A549 (cell line): ENCODE measurements around the gene ASB5. TPM values are rescaled to one million over a fixed set of nuclear protein-coding genes. Genes with fewer than 3 reads are reported as not detected.

Experiments used
- ATAC-seq, 2 experiments: fragments of 200-7000 bp in 1 of 2; fragments of >200 bp in 1 of 2; cut with Nextera tagmentation in 1 of 2; cut with Tn5 transposase in 1 of 2; 3 replicates each; pipeline versions ENCODE4 v1.8.0 to v1.9.1; 2018 to 2020; ENCODE audit warnings: mild to moderate bottlenecking in 1 of 2, moderate library complexity in 1 of 2
- CTCF ChIA-PET: fragments of 300-600 bp; sonication (Branson Sonifier 250); formaldehyde crosslinking; extraction: SDS; loops from one replicate; lab custom pipeline; 2021; ENCODE audit warnings: antibody characterized with exemption, inconsistent platforms; lab: Yijun Ruan, JAX
- POLR2A ChIA-PET: fragments of 350-600 bp; formaldehyde crosslinking; extraction: SDS; loops from one replicate; lab custom pipeline; 2021; ENCODE audit warnings: antibody characterized with exemption, inconsistent platforms; lab: Yijun Ruan, JAX
- DNase-seq, 2 experiments: peaks; one replicate each; pipeline versions ENCODE4 v3.0.0 to v3.0.0-alpha.2; 2011 to 2016; ENCODE audit warnings: low read depth in 1 of 2, low spot score in 1 of 2
- FAIRE-seq: peaks from 2 replicates; lab custom pipeline; 2011; peaks lifted over from hg19 to GRCh38; lab: Jason Lieb, UNC
- H3K27ac ChIP-seq, 2 experiments: fragments of >200 bp; sonication (Bioruptor Twin); formaldehyde crosslinking; 3 replicates each; pipeline ENCODE4 v1.5.1; 2016 to 2017
- H3K4me1 ChIP-seq: fragments of >200 bp; sonication (Bioruptor Twin); formaldehyde crosslinking; 3 replicates; pipeline ENCODE4 v1.6.1; 2016
- H3K4me2 ChIP-seq: fragments of >200 bp; sonication (Bioruptor Twin); formaldehyde crosslinking; 3 replicates; pipeline ENCODE4 v1.6.1; 2016
- H3K4me3 ChIP-seq: fragments of >200 bp; sonication (Bioruptor Twin); formaldehyde crosslinking; 3 replicates; pipeline ENCODE4 v1.5.1; 2016
- H3K9me3 ChIP-seq: fragments of >200 bp; sonication (Bioruptor Twin); formaldehyde crosslinking; 3 replicates; pipeline ENCODE4 v1.6.1; 2016
- ATOH8 ChIP-seq: fragments of 250-450 bp; sonication (Bioruptor Pico); IDR thresholded peaks from 2 replicates; pipeline ENCODE4 v1.5.0; 2020; ENCODE audit warnings: low read depth, mild to moderate bottlenecking, moderate library complexity
- BCL3 ChIP-seq: fragments of >200 bp; sonication (Bioruptor Twin); formaldehyde crosslinking; IDR thresholded peaks from 3 replicates; pipeline ENCODE4 v1.6.1; 2016
- CEBPB ChIP-seq, 2 experiments: fragments of >200 bp in 1 of 2; sonication (Bioruptor Twin) in 1 of 2; formaldehyde crosslinking in 1 of 2; IDR thresholded peaks; 2 replicates each; pipeline ENCODE4 v1.6.1; 2012 to 2016
- CHD2 ChIP-seq: fragments of 150-350 bp; IDR thresholded peaks from 2 replicates; pipeline ENCODE4 v1.6.1; 2014; ENCODE audit warnings: low read length; ENCODE audit not compliant: partially characterized antibody
- CHD4 ChIP-seq: fragments of 200-600 bp; sonication (generic); IDR thresholded peaks from 2 replicates; pipeline ENCODE4 v1.6.1; 2016; ENCODE audit warnings: antibody characterized with exemption, mild to moderate bottlenecking, borderline replicate concordance
- E2F6 ChIP-seq: IDR thresholded peaks from 2 replicates; pipeline ENCODE4 v1.6.1; 2012; ENCODE audit warnings: low read depth, borderline replicate concordance
- EHF ChIP-seq: fragments of 250-450 bp; sonication (Bioruptor Pico); IDR thresholded peaks from 2 replicates; pipeline ENCODE4 v1.5.0; 2020; ENCODE audit warnings: mild to moderate bottlenecking
- ELK1 ChIP-seq: fragments of 150-350 bp; IDR thresholded peaks from 2 replicates; pipeline ENCODE4 v1.6.1; 2014; ENCODE audit warnings: low read depth, mild to moderate bottlenecking, low read length
- EP300 ChIP-seq, 2 experiments: fragments of >200 bp; sonication (Bioruptor Twin); formaldehyde crosslinking; IDR thresholded peaks; 2 replicates in 1 of 2; 3 replicates in 1 of 2; pipeline ENCODE4 v1.6.1; 2016 to 2017
- ESRRA ChIP-seq: fragments of 150-350 bp; IDR thresholded peaks from 2 replicates; pipeline ENCODE4 v1.6.1; 2014; ENCODE audit warnings: mild to moderate bottlenecking, low read length, borderline replicate concordance
- FOSB ChIP-seq: fragments of 250-450 bp; sonication (Bioruptor Pico); IDR thresholded peaks from 2 replicates; pipeline ENCODE4 v1.5.0; 2020; ENCODE audit warnings: mild to moderate bottlenecking, moderate library complexity
- FOXS1 ChIP-seq: fragments of 250-450 bp; sonication (Bioruptor Pico); IDR thresholded peaks from 2 replicates; pipeline ENCODE4 v1.5.0; 2020; ENCODE audit warnings: mild to moderate bottlenecking, moderate library complexity
- GATA3 ChIP-seq: IDR thresholded peaks from 2 replicates; pipeline ENCODE4 v1.6.1; 2012; ENCODE audit warnings: borderline replicate concordance
- HOXA7 ChIP-seq: fragments of 250-450 bp; sonication (Bioruptor Pico); IDR thresholded peaks from 2 replicates; pipeline ENCODE4 v1.5.0; 2020; ENCODE audit warnings: mild to moderate bottlenecking, moderate library complexity
- HOXB13 ChIP-seq: fragments of 250-450 bp; sonication (Bioruptor Pico); IDR thresholded peaks from 2 replicates; pipeline ENCODE4 v1.5.0; 2020; ENCODE audit warnings: low read depth, mild to moderate bottlenecking, moderate library complexity
- HOXB5 ChIP-seq: fragments of 250-450 bp; sonication (Bioruptor Pico); IDR thresholded peaks from 2 replicates; pipeline ENCODE4 v1.5.0; 2020; ENCODE audit warnings: mild to moderate bottlenecking, moderate library complexity
- JUN ChIP-seq, 2 experiments: fragments of >200 bp; sonication (Bioruptor Twin); formaldehyde crosslinking; IDR thresholded peaks; 2 replicates in 1 of 2; 3 replicates in 1 of 2; pipeline ENCODE4 v1.6.1; 2016 to 2017
- KDM5A ChIP-seq: fragments of 200-600 bp; sonication (generic); IDR thresholded peaks from 2 replicates; pipeline ENCODE4 v1.6.1; 2016; ENCODE audit warnings: antibody characterized with exemption, mild to moderate bottlenecking
- MAFK ChIP-seq: fragments of 450-650 bp; IDR thresholded peaks from 2 replicates; pipeline ENCODE4 v1.6.1; 2014; ENCODE audit not compliant: partially characterized antibody
- PBX3 ChIP-seq: IDR thresholded peaks from 2 replicates; pipeline ENCODE4 v1.6.1; 2012
- PHF8 ChIP-seq: fragments of 200-600 bp; sonication (generic); IDR thresholded peaks from 2 replicates; pipeline ENCODE4 v1.6.1; 2016; ENCODE audit warnings: low read depth, mild to moderate bottlenecking, antibody characterized with exemption, moderate library complexity, borderline replicate concordance
- POLR2A ChIP-seq: IDR thresholded peaks from 2 replicates; pipeline ENCODE4 v1.6.1; 2012; ENCODE audit warnings: mild to moderate bottlenecking, low read length
- POLR2AphosphoS2 ChIP-seq: conservative IDR thresholded peaks from 2 replicates; pipeline ENCODE4 v1.6.1; 2012; ENCODE audit warnings: low read length, improper control_type of control experiment, inconsistent platforms
- RCOR1 ChIP-seq: fragments of 150-350 bp; IDR thresholded peaks from 2 replicates; pipeline ENCODE4 v1.6.1; 2014; ENCODE audit warnings: antibody characterized with exemption, low read length, low read depth
- RFX5 ChIP-seq: fragments of 450-650 bp; IDR thresholded peaks from 2 replicates; pipeline ENCODE4 v1.7.1; 2014; ENCODE audit warnings: antibody characterized with exemption, mild to moderate bottlenecking, moderate library complexity
- SMC3 ChIP-seq: fragments of >200 bp; sonication (Bioruptor Twin); formaldehyde crosslinking; IDR thresholded peaks from 3 replicates; pipeline ENCODE4 v1.6.1; 2018; ENCODE audit warnings: inconsistent platforms
- TP53 ChIP-seq: fragments of 250-450 bp; sonication (Bioruptor Pico); IDR thresholded peaks from 2 replicates; pipeline ENCODE4 v1.5.0; 2021; ENCODE audit warnings: mild to moderate bottlenecking, moderate library complexity
- ZC3H11A ChIP-seq: fragments of 450-650 bp; IDR thresholded peaks from 2 replicates; pipeline ENCODE4 v1.6.1; 2014; ENCODE audit warnings: antibody characterized with exemption, mild to moderate bottlenecking
- ZFP36 ChIP-seq: fragments of 450-650 bp; IDR thresholded peaks from 2 replicates; pipeline ENCODE4 v1.6.1; 2014; ENCODE audit warnings: borderline replicate concordance; ENCODE audit not compliant: partially characterized antibody
- ZSCAN20 ChIP-seq: fragments of 250-450 bp; sonication (Bioruptor Pico); IDR thresholded peaks from 2 replicates; pipeline ENCODE4 v1.8.0; 2022; ENCODE audit warnings: mild to moderate bottlenecking, moderate library complexity
- WGBS: methylation state at CpG from one replicate; pipeline ENCODE4 v1.1.6; 2017; ENCODE audit errors: missing lambda C conversion rate; 5-methylcytosine and 5-hydroxymethylcytosine counted together
- polyA plus RNA-seq, 4 experiments: library from polyadenylated mRNA; depleted of rRNA in 3 of 4; stranded (reverse); fragments of >200 nt; fragmentation: RNase III in 1 of 4; extraction: RNeasy Plus Mini Kit Qiagen cat#74134 plus additional on column Dnase treatment in 1 of 4; gene quantifications; 2 replicates in 3 of 4; 3 replicates in 1 of 4; pipeline ENCODE4 v1.2.3, GENCODE V29; 2011 to 2017

The ASB5 gene
- polyA plus RNA-seq, 2 of the 4 experiments (the other 2 are of a cell fraction) = not detected

- Histone ChIP-seq H3K27ac (no peak overlapping the region), H3K9me3 (no peaks in the 10 kb centered on the region), H3K4me3 (no peak overlapping the region), H3K4me1 (no peaks in the 10 kb centered on the region), H3K4me2 (no peak overlapping the region)
- WGBS = 77% methylated on average over 4 of the region's 4 CpGs
- ATAC-seq (no peak), FAIRE-seq (no peak), DNase-seq (no peak)
- ChIA-PET CTCF (interaction anchor here (1.2 kb wide), 1 partner anchor 16 kb away, joined by 3 read pairs; no protein-coding TSS in a partner anchor), POLR2A (no interaction called here)
- TF ChIP-seq RFX5 = no peak
- no peak for TF ChIP-seq ZC3H11A
- no peak for TF ChIP-seq JUN (IDR thresholded peaks at IDR 0.05)
- TF ChIP-seq POLR2A = no peak
- TF ChIP-seq E2F6 = no peak
- no peak for TF ChIP-seq PBX3
- no peak for TF ChIP-seq CHD4
- TF ChIP-seq PHF8 = no peak
- no peak for TF ChIP-seq ATOH8
- TF ChIP-seq GATA3 = no peak
- no peak for TF ChIP-seq MAFK
- TF ChIP-seq BCL3 = no peak
- TF ChIP-seq HOXB13 (CRISPR knock-in tag) = no peak
- TF ChIP-seq CHD2 = no peak
- no peak for TF ChIP-seq KDM5A
- TF ChIP-seq SMC3 = no peak
- TF ChIP-seq RCOR1 = no peak
- TF ChIP-seq HOXB5 (CRISPR knock-in tag) = no peak
- no peak for TF ChIP-seq CEBPB (IDR thresholded peaks at IDR 0.05)
- TF ChIP-seq FOSB (CRISPR knock-in tag) = no peak
These were observed 38.2 kb downstream of the ASB5 start for GRCh38 chr4:176230836-176231235.

GRCh38 chr4:176229645-176230044 is 39.4 kb downstream of the ASB5 start:
- no peak for DNase-seq

More at GRCh38 chr4:176229645-176230044, 39.4 kb downstream of the ASB5 start:
- Histone ChIP-seq H3K4me3 (no peak overlapping the region), H3K4me2 (no peak overlapping the region), H3K9me3 (no peaks in the 10 kb centered on the region), H3K4me1 (no peaks in the 10 kb centered on the region), H3K27ac (no peak overlapping the region)
- ATAC-seq (no peak), FAIRE-seq (no peak)
- CTCF ChIA-PET = interaction anchor here (1.0 to 1.2 kb wide), 2 partner anchors 9 to 17 kb away, joined by 3 read pairs; no protein-coding TSS in a partner anchor
- POLR2A ChIA-PET = no interaction called here
- TF ChIP-seq ELK1 = no peak
- no peak for TF ChIP-seq EP300 (IDR thresholded peaks at IDR 0.05)
- TF ChIP-seq FOXS1 = no peak
- no peak for TF ChIP-seq BCL3
- no peak for TF ChIP-seq CHD4
- TF ChIP-seq EHF (CRISPR knock-in tag) = no peak
- TF ChIP-seq HOXA7 (CRISPR knock-in tag) = no peak
- no peak for TF ChIP-seq ESRRA
- TF ChIP-seq KDM5A = no peak
- TF ChIP-seq PHF8 = no peak
- no peak for TF ChIP-seq POLR2AphosphoS2
- TF ChIP-seq ZSCAN20 (CRISPR knock-in tag) = no peak
- TF ChIP-seq CEBPB (IDR thresholded peaks at IDR 0.05) = no peak
- TF ChIP-seq TP53 (CRISPR knock-in tag) = no peak
- TF ChIP-seq ZFP36 = no peak
- 54% methylated on average over 4 of the region's 4 CpGs for WGBS
